ENCODE results near the gene CGN. TPM values are rescaled to one million over a fixed set of nuclear protein-coding genes. Genes with fewer than 3 reads are reported as not detected.

Gene CGN
- total and polyA plus RNA-seq, 4 donors, result 0.23 to 27.5 (median 1.0) TPM

DNA sequence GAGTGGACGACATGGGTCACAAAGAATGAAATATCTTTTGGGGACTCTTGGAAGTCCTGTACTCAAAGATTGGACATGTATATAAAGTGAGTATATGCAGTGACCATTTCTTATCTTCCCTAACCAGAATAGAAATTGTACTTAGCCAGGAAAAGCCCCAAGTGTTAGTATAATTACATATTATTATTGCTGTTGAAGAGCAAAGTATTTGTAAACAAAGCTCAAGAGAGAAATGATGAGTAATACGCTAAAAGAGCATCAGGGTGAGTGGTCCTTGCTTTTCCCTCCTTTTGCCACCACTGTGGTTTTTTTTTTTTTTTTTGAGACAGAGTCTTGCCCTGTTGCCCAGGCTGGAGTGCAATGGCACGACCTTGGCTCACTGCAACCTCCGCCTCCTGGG, 6.4 kb upstream of the CGN start:
- no peaks in the 10 kb centered on the region for H3K4me1 ChIP-seq (ENCODE audit: control insufficient read depth in 1 of 2, insufficient read depth in 2 of 2, low read length in 2 of 2)
- intact Hi-C loops (cut with DNase I), result no loop called here
- no peak for DNase-seq
- 76 to 86% methylated on average over 4 of the region's 4 CpGs for WGBS, 2 donors
- H3K36me3 ChIP-seq (ENCODE audit: control insufficient read depth in 1 of 2, insufficient read depth in 2 of 2, low read length in 1 of 2), result no peaks in the 10 kb centered on the region
- H3K27ac ChIP-seq (ENCODE audit: low read depth in 1 of 2, low read length in 2 of 2), result no peak overlapping the region
- no peaks in the 10 kb centered on the region for H3K9me3 ChIP-seq (ENCODE audit: control insufficient read depth, low read length)
- H3K4me3 ChIP-seq (ENCODE audit: low read length in 2 of 2), result no peak overlapping the region
- no peak for ATAC-seq (ENCODE audit: low FRiP score)
- H3K27me3 ChIP-seq (ENCODE audit: control insufficient read depth in 1 of 2, insufficient read depth in 2 of 2, low read length in 1 of 2), result no peaks in the 10 kb centered on the region

GRCh38 chr1:151508833-151509232, 2.4 kb upstream of the CGN start:
- H3K27ac ChIP-seq (ENCODE audit: low read depth in 1 of 2, low read length in 2 of 2), result no peak overlapping the region
- H3K4me3 ChIP-seq (ENCODE audit: low read length in 2 of 2), result no peak overlapping the region
- WGBS, 2 donors, result 86% methylated on average over 6 of the region's 6 CpGs
- no peaks in the 10 kb centered on the region for H3K27me3 ChIP-seq (ENCODE audit: control insufficient read depth in 1 of 2, insufficient read depth in 2 of 2, low read length in 1 of 2)
- no peak for DNase-seq
- H3K9me3 ChIP-seq (ENCODE audit: control insufficient read depth, low read length), result no peaks in the 10 kb centered on the region
- no peak for ATAC-seq (ENCODE audit: low FRiP score)
- peaks cover 0 to 5% of the 10 kb centered on the region in 2 donors for H3K4me1 ChIP-seq (ENCODE audit: control insufficient read depth in 1 of 2, insufficient read depth in 2 of 2, low read length in 2 of 2)
- H3K36me3 ChIP-seq (ENCODE audit: control insufficient read depth in 1 of 2, insufficient read depth in 2 of 2, low read length in 1 of 2), result no peaks in the 10 kb centered on the region
- intact Hi-C loops (cut with DNase I), result no loop called here

DNA sequence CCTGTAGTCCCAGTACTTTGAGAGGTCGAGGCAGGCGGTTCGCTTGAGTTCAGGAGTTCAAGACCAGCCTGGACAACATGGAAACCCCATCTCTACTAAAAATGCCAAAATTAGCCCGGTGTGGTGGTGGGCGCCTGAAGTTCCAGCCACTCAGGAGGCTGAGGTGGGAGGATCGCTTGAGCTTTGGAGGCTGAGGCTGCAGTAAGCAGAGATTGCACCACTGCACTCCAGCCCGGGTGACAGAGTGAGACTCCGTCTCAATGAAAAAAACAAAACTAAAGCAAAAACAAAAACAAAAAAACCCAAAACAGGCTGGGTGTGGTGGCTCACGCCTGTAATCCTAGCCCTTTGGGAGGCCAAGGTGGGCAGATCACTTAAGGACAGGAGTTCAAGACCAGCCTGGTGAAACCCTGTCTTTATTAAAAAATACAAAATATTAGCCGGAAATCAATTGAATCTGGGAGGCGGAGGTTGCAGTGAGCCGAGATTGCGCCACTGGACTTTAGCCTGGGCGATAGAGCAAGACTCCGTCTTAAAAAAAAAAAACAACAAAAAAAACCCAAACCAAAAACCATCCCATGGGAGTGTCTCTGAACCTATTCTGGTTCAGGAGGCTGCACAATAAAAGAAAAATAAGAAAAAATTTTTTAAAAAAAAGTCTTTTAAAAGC, 1.7 kb upstream of the CGN start:
- Histone ChIP-seq H3K36me3 (ENCODE audit: control insufficient read depth in 1 of 2, insufficient read depth in 2 of 2, low read length in 1 of 2) (no peaks in the 10 kb centered on the region), H3K27ac (ENCODE audit: low read depth in 1 of 2, low read length in 2 of 2) (no peak overlapping the region), H3K9me3 (ENCODE audit: control insufficient read depth, low read length) (no peaks in the 10 kb centered on the region), H3K4me1 (ENCODE audit: control insufficient read depth in 1 of 2, insufficient read depth in 2 of 2, low read length in 2 of 2) (peaks cover 0 to 5% of the 10 kb centered on the region in 2 donors), H3K4me3 (ENCODE audit: low read length in 2 of 2) (no peak overlapping the region), H3K27me3 (ENCODE audit: control insufficient read depth in 1 of 2, insufficient read depth in 2 of 2, low read length in 1 of 2) (no peaks in the 10 kb centered on the region)
- intact Hi-C loops (cut with DNase I), result no loop called here
- 93 to 94% methylated on average over 15 of the region's 15 CpGs for WGBS, 2 donors
- DNase-seq, result no peak
- ATAC-seq (ENCODE audit: low FRiP score), result no peak

- no peaks in the 10 kb centered on the region for H3K36me3 ChIP-seq (ENCODE audit: control insufficient read depth in 1 of 2, insufficient read depth in 2 of 2, low read length in 1 of 2)
- H3K4me3 ChIP-seq (ENCODE audit: low read length in 2 of 2), result no peak overlapping the region
- no peaks in the 10 kb centered on the region for H3K27me3 ChIP-seq (ENCODE audit: control insufficient read depth in 1 of 2, insufficient read depth in 2 of 2, low read length in 1 of 2)
- WGBS, 2 donors, result 26 to 28% methylated on average over 9 of the region's 9 CpGs
- H3K27ac ChIP-seq (ENCODE audit: low read depth in 1 of 2, low read length in 2 of 2), result no peak overlapping the region
- ATAC-seq (ENCODE audit: low FRiP score) (no peak), DNase-seq (no peak)
- peaks cover 0 to 5% of the 10 kb centered on the region in 2 donors for H3K4me1 ChIP-seq (ENCODE audit: control insufficient read depth in 1 of 2, insufficient read depth in 2 of 2, low read length in 2 of 2)
- intact Hi-C loops (cut with DNase I), result no loop called here
- no peaks in the 10 kb centered on the region for H3K9me3 ChIP-seq (ENCODE audit: control insufficient read depth, low read length)
These were observed 1.2 kb upstream of the CGN start for GRCh38 chr1:151510020-151510405.

DNA sequence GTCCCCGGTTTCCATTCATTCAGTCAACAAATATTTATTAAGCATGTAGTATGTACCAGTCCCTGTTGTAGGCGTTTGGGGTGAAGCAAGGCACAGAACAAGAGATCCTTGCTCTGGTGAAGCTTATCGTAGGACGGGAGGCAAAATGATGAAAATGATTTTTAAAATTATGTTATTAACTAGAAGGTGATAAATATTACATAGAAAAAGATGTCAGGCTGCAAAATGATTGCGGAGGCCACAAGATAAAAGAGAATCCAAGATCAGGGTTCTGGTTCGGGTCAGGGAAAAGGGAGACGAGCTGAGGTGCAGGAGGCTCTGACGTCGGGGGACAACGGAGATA, 602 bp upstream of the CGN start:
- Histone ChIP-seq H3K27me3 (ENCODE audit: control insufficient read depth in 1 of 2, insufficient read depth in 2 of 2, low read length in 1 of 2) (no peaks in the 10 kb centered on the region), H3K9me3 (ENCODE audit: control insufficient read depth, low read length) (no peaks in the 10 kb centered on the region), H3K36me3 (ENCODE audit: control insufficient read depth in 1 of 2, insufficient read depth in 2 of 2, low read length in 1 of 2) (no peaks in the 10 kb centered on the region), H3K4me3 (ENCODE audit: low read length in 2 of 2) (peak overlapping the region in 1 of 2 donors; percentile 59), H3K27ac (ENCODE audit: low read depth in 1 of 2, low read length in 2 of 2) (no peak overlapping the region), H3K4me1 (ENCODE audit: control insufficient read depth in 1 of 2, insufficient read depth in 2 of 2, low read length in 2 of 2) (peaks cover 0 to 5% of the 10 kb centered on the region in 2 donors)
- 2% methylated on average over 10 of the region's 10 CpGs for WGBS, 2 donors
- DNase-seq (no peak), ATAC-seq (ENCODE audit: low FRiP score) (no peak)
- intact Hi-C loops (cut with DNase I), result no loop called here

DNA sequence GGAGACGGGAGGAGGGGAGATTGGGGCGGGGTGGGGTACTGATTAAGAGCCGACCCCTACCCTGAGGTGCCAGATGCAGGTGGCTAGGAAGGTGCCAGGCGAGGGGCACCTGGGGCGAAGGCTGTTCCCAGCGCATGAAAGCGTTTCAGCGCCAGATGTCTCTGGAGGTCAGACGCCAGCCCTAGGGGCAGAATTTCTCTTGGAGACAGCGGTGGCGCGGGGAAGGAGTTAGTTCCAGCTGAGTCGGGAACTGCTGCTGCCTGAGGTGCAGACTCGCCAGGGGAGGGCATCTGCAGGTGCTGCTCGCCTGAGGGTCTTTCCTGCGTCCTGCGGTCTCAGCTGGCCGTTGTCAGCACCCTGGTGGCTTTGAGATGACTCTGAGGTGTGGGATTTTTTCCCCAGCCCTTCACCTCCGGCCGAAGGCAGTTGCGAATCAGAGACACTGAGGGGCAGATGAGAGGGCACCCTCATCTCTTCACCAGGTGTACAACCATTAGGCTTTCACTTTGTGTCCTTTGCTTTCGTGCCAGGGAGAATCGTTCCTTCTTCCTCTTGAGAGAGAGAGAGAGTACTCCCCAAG, 539 bp downstream of the CGN start:
- no peaks in the 10 kb centered on the region for H3K9me3 ChIP-seq (ENCODE audit: control insufficient read depth, low read length)
- intact Hi-C loops (cut with DNase I), result no loop called here
- no peak overlapping the region for H3K27ac ChIP-seq (ENCODE audit: low read depth in 1 of 2, low read length in 2 of 2)
- peak overlapping the region; percentile 3 to 59 for H3K4me3 ChIP-seq (ENCODE audit: low read length in 2 of 2)
- DNase-seq (peak in 1 of 2 donors; percentile 52), ATAC-seq (ENCODE audit: low FRiP score) (peak; percentile 48)
- peaks cover 0 to 5% of the 10 kb centered on the region in 2 donors for H3K4me1 ChIP-seq (ENCODE audit: control insufficient read depth in 1 of 2, insufficient read depth in 2 of 2, low read length in 2 of 2)
- H3K27me3 ChIP-seq (ENCODE audit: control insufficient read depth in 1 of 2, insufficient read depth in 2 of 2, low read length in 1 of 2), result no peaks in the 10 kb centered on the region
- WGBS, 2 donors, result 0 to 1% methylated on average over 21 to 23 of the region's 23 CpGs
- H3K36me3 ChIP-seq (ENCODE audit: control insufficient read depth in 1 of 2, insufficient read depth in 2 of 2, low read length in 1 of 2), result no peaks in the 10 kb centered on the region

DNA sequence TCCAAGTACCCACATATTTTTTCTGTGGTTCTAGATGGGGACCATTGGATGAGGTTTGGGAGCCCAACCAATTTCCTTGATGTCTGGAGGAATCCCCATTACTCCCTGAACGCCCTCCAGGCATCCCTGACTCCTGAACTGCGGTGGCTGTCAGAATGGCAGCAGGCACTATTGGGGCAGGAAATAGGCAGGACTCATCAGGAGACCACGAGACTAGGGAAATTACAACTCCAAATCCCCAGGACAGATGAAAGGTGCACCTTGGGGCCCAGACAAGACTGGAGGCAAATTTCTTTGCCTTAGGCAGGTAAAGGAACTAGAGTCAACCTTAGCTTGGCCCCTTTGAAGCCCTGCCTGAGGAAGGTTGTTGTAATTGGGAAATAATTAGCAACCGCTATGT, 1.1 kb downstream of the CGN start:
- Histone ChIP-seq H3K4me1 (ENCODE audit: control insufficient read depth in 1 of 2, insufficient read depth in 2 of 2, low read length in 2 of 2) (peaks cover 0 to 5% of the 10 kb centered on the region in 2 donors), H3K27me3 (ENCODE audit: control insufficient read depth in 1 of 2, insufficient read depth in 2 of 2, low read length in 1 of 2) (no peaks in the 10 kb centered on the region), H3K9me3 (ENCODE audit: control insufficient read depth, low read length) (no peaks in the 10 kb centered on the region), H3K27ac (ENCODE audit: low read depth in 1 of 2, low read length in 2 of 2) (no peak overlapping the region), H3K4me3 (ENCODE audit: low read length in 2 of 2) (no peak overlapping the region), H3K36me3 (ENCODE audit: control insufficient read depth in 1 of 2, insufficient read depth in 2 of 2, low read length in 1 of 2) (no peaks in the 10 kb centered on the region)
- intact Hi-C loops (cut with DNase I), result no loop called here
- no peak for DNase-seq
- 40 to 45% methylated on average over 4 of the region's 4 CpGs for WGBS, 2 donors
- no peak for ATAC-seq (ENCODE audit: low FRiP score)

- Histone ChIP-seq H3K9me3 (ENCODE audit: control insufficient read depth, low read length) (no peaks in the 10 kb centered on the region), H3K27ac (ENCODE audit: low read depth in 1 of 2, low read length in 2 of 2) (no peak overlapping the region), H3K27me3 (ENCODE audit: control insufficient read depth in 1 of 2, insufficient read depth in 2 of 2, low read length in 1 of 2) (no peaks in the 10 kb centered on the region), H3K4me3 (ENCODE audit: low read length in 2 of 2) (no peak overlapping the region), H3K36me3 (ENCODE audit: control insufficient read depth in 1 of 2, insufficient read depth in 2 of 2, low read length in 1 of 2) (no peaks in the 10 kb centered on the region), H3K4me1 (ENCODE audit: control insufficient read depth in 1 of 2, insufficient read depth in 2 of 2, low read length in 2 of 2) (peaks cover 0 to 5% of the 10 kb centered on the region in 2 donors)
- intact Hi-C loops (cut with DNase I), result no loop called here
- DNase-seq (no peak), ATAC-seq (ENCODE audit: low FRiP score) (no peak)
- 45 to 47% methylated on average over 8 of the region's 8 CpGs for WGBS, 2 donors
These were observed 1.8 kb downstream of the CGN start for GRCh38 chr1:151512801-151513625.
